Measurements from ENCODE around the gene ZFP36. TPM values are rescaled to one million over a fixed set of nuclear protein-coding genes. Genes with fewer than 3 reads are reported as not detected.

The ZFP36 gene
- 43.4 to 72.0 TPM (median 54.4 TPM) in 5 replicates for total RNA-seq (2022; extraction: Qiagen RNA extraction; ENCODE audit: low read depth)

GRCh38 chr19:39406656-39407409, at the start of gene ZFP36:
Gene ZFP36, plus strand, starts transcription at chr19:39406847. Its CDS starts 58 bp downstream, at chr19:39406905.

GRCh38 chr19:39390751-39391437, 15.8 kb upstream of the ZFP36 start, which contains the start of the genes MED29 and PAF1:
Gene MED29, plus strand, starts transcription at chr19:39391378. Its CDS starts 45 bp downstream, at chr19:39391423.
Gene PAF1, minus strand, starts transcription at chr19:39391106. Its CDS starts 242 bp downstream, at chr19:39390864.

DNA sequence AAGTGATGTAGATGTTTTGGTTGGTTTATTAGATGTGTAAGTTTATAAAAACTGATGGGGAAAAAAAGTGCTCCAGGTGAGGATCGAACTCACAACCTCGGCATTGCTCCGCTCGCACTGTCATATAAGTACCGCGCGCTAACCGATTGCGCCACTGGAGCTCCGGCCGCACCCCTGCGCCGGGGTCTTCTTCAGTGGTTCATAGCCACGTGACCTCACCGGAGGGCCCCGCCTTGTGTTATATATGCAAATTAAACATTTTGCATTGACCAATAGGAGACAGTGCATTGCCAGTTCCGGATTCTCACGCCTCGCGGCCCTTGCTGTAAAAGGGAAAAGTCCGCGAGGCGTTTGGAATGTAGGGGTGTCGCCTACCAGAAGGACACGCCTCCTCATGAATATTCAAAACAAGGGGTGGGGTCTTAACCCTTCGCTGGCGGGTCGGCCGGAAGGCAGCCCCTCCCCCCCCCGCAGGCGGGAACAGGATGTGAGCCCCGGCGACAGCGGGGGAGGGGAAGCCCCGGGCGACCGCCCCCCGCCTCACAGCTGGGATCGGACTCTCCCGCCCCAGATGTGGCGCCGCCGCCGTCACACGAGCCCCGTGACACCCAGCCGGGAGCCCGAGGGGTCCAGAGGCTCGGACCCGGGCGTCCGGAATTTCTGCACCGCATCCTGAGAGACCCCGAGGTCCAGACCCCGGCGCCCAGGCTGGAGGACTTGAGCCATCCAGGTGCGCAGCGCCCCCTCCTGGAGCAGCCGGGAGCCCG, 5.6 kb downstream of the ZFP36 start, which contains the start of gene PLEKHG2:
Gene PLEKHG2, plus strand, starts transcription at position 570 of the 767 bp plus-strand sequence. CDS start 1,418 bp downstream, outside the sequence.

GRCh38 chr19:39435499-39436349, 29.1 kb downstream of the ZFP36 start, which contains the start of gene RPS16:
Gene RPS16, minus strand, starts transcription at chr19:39435949. Its CDS starts 54 bp downstream, at chr19:39435895.

GRCh38 chr19:39445196-39446111, 38.8 kb downstream of the ZFP36 start, which contains the start of gene SUPT5H:
Gene SUPT5H, plus strand, starts transcription at chr19:39445582. Its CDS starts 309 bp downstream, at chr19:39445891.

Other genes starting within 250 kb of the ZFP36 start
- gene NCCRP1, start 209.9 kb upstream of the ZFP36 start, total RNA-seq (2022; extraction: Qiagen RNA extraction; ENCODE audit: low read depth) = 1.4 to 2.0 TPM (median 1.8 TPM) in 5 replicates
- gene SYCN, start 202.6 kb upstream of the ZFP36 start, total RNA-seq (2022; extraction: Qiagen RNA extraction; ENCODE audit: low read depth) = not detected in 5 replicates
- gene IFNL3, start 161.8 kb upstream of the ZFP36 start, total RNA-seq (2022; extraction: Qiagen RNA extraction; ENCODE audit: low read depth) = not detected in 5 replicates
- gene IFNL4, start 158.0 kb upstream of the ZFP36 start, total RNA-seq (2022; extraction: Qiagen RNA extraction; ENCODE audit: low read depth) = not detected in 5 replicates
- gene IFNL2, start 138.5 kb upstream of the ZFP36 start, total RNA-seq (2022; extraction: Qiagen RNA extraction; ENCODE audit: low read depth) = not detected in 5 replicates
- gene IFNL1, start 110.4 kb upstream of the ZFP36 start, total RNA-seq (2022; extraction: Qiagen RNA extraction; ENCODE audit: low read depth) = 0.06 to 0.23 TPM in 2 of 5 replicates, not detected in the others
- 8.7 to 14.4 TPM (median 12.9 TPM) in 5 replicates for gene LRFN1, start 86.0 kb upstream of the ZFP36 start, total RNA-seq (2022; extraction: Qiagen RNA extraction; ENCODE audit: low read depth)
- 0.27 to 0.56 TPM (median 0.34 TPM) in 3 of 5 replicates, not detected in the others for gene GMFG, start 70.8 kb upstream of the ZFP36 start, total RNA-seq (2022; extraction: Qiagen RNA extraction; ENCODE audit: low read depth)
- 127 to 187 TPM (median 179 TPM) in 5 replicates for gene SAMD4B, start 64.4 kb upstream of the ZFP36 start, total RNA-seq (2022; extraction: Qiagen RNA extraction; ENCODE audit: low read depth)
- 68.3 to 76.1 TPM (median 72.8 TPM) in 5 replicates for gene PAF1, start 15.7 kb upstream of the ZFP36 start, total RNA-seq (2022; extraction: Qiagen RNA extraction; ENCODE audit: low read depth)
- gene MED29, start 15.5 kb upstream of the ZFP36 start, total RNA-seq (2022; extraction: Qiagen RNA extraction; ENCODE audit: low read depth) = 61.4 to 66.4 TPM (median 62.4 TPM) in 5 replicates
- 41.8 to 59.3 TPM (median 48.4 TPM) in 5 replicates for gene PLEKHG2, start 5.8 kb downstream of the ZFP36 start, total RNA-seq (2022; extraction: Qiagen RNA extraction; ENCODE audit: low read depth)
- 5,936 to 7,509 TPM (median 7,147 TPM) in 5 replicates for gene RPS16, start 29.1 kb downstream of the ZFP36 start, total RNA-seq (2022; extraction: Qiagen RNA extraction; ENCODE audit: low read depth)
- 177 to 208 TPM (median 191 TPM) in 5 replicates for gene SUPT5H, start 38.7 kb downstream of the ZFP36 start, total RNA-seq (2022; extraction: Qiagen RNA extraction; ENCODE audit: low read depth)
- gene TIMM50, start 74.0 kb downstream of the ZFP36 start, total RNA-seq (2022; extraction: Qiagen RNA extraction; ENCODE audit: low read depth) = 168 to 225 TPM (median 213 TPM) in 5 replicates
- gene DLL3, start 92.1 kb downstream of the ZFP36 start, total RNA-seq (2022; extraction: Qiagen RNA extraction; ENCODE audit: low read depth) = 7.7 to 11.3 TPM (median 10.4 TPM) in 5 replicates
- not detected in 5 replicates for gene SELENOV, start 108.3 kb downstream of the ZFP36 start, total RNA-seq (2022; extraction: Qiagen RNA extraction; ENCODE audit: low read depth)
- gene EID2B, start 126.0 kb downstream of the ZFP36 start, total RNA-seq (2022; extraction: Qiagen RNA extraction; ENCODE audit: low read depth) = 5.9 to 9.3 TPM (median 7.5 TPM) in 5 replicates
- 34.9 to 49.9 TPM (median 42.7 TPM) in 5 replicates for gene EID2, start 133.3 kb downstream of the ZFP36 start, total RNA-seq (2022; extraction: Qiagen RNA extraction; ENCODE audit: low read depth)
- gene LGALS13, start 195.7 kb downstream of the ZFP36 start, total RNA-seq (2022; extraction: Qiagen RNA extraction; ENCODE audit: low read depth) = not detected in 5 replicates
- gene LGALS16, start 249.1 kb downstream of the ZFP36 start, total RNA-seq (2022; extraction: Qiagen RNA extraction; ENCODE audit: low read depth) = not detected in 5 replicates